ENCODE measurements around the gene MUC5AC. TPM values are rescaled to one million over a fixed set of nuclear protein-coding genes. Genes with fewer than 3 reads are reported as not detected.
"Not testable (repeated sequence)": the region's sequence is repeated elsewhere in the genome, so short reads cannot be mapped to it uniquely, and the experiment has no call there.

MUC5AC gene
- total RNA-seq, 1 donor from 2014 or later, result not detected

DNA sequence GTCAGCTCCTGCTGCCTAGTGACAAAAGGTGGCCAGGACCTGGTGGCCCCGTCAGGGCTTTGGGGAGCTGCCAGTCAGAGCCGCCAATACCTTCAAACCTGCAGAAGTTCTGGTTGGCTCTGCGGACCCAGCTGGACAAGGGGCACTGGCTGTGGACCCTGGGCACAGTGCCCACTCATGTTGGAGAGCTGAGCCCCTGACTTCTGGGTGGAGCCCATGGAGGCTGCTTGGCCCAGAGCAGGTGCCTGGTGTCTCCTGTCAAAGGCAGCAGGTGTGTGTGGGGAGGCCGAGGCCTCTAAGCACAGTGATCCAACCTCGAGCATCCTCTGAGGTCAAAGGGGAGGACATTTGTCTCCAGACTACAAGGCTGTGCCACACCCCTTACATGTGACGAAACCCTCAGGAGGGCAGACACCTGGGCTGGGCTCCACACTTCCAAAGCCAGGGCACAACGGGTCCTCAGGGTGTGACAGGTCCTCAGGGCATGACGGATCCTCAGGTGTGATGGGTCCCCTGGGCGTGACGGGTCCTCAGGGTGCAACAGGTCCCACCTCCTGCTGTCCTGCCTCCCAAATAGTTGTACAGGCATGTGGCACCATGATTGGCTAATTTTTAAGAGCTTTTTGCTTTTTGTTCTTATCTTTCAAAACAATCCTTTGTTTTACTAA, 46.1 kb upstream of the MUC5AC start:
- peaks cover 4% of the 10 kb centered on the region for H3K27me3 ChIP-seq (ENCODE audit: control insufficient read depth, insufficient read depth, low read length)
- no peak for DNase-seq (ENCODE audit: low read depth)
- no peaks in the 10 kb centered on the region for H3K36me3 ChIP-seq (ENCODE audit: control insufficient read depth, insufficient read depth, low read length)
- no peak overlapping the region for H3K4me3 ChIP-seq (ENCODE audit: low read depth, low read length)
- TF ChIP-seq, protein P1, sequence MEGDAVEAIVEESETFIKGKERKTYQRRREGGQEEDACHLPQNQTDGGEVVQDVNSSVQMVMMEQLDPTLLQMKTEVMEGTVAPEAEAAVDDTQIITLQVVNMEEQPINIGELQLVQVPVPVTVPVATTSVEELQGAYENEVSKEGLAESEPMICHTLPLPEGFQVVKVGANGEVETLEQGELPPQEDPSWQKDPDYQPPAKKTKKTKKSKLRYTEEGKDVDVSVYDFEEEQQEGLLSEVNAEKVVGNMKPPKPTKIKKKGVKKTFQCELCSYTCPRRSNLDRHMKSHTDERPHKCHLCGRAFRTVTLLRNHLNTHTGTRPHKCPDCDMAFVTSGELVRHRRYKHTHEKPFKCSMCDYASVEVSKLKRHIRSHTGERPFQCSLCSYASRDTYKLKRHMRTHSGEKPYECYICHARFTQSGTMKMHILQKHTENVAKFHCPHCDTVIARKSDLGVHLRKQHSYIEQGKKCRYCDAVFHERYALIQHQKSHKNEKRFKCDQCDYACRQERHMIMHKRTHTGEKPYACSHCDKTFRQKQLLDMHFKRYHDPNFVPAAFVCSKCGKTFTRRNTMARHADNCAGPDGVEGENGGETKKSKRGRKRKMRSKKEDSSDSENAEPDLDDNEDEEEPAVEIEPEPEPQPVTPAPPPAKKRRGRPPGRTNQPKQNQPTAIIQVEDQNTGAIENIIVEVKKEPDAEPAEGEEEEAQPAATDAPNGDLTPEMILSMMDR (IDR thresholded peaks at IDR 0.05; ENCODE audit: insufficient read depth, low read length, poor library complexity, severe bottlenecking), result no peak

DNA sequence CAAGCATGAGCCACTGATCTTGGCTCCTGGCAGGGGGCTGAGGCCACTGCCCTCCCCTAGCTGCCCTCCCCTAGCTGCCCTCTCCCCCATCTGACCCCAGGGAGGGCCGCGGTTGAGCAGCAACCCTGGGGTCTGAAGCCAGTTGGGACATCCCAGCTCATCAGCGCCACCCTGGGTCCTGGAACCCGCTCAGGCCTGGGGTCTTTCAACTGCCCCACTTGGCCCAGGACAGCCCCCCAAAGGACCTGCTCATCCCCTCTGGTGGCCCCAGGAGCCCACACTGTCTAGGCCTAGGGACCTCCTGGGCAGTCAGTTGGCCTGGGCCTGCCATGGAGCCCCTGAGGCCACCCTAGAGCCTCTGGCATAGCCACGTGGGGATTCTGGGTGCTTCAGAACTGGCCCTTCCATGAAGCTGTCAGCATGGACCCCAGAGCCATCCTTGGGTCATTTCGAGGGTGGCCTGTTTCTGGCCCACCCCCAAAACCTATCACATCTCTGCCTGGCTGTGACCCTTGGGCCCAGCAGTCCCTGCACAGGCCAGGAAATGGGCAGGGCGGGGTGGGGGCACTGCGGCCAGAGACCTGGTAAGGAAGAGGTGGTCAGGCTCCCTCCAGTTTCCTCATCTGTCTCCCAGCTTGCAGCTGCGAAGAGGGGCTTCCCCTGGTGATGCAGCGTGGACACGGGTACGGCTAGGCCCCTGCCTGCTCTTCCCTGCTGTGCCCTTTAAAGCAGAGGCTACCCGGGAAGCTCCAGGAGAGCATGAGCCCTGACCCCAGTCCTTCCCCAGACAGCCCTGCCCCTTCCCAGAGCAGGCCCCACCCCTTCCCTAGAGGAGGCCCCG, 45.2 kb upstream of the MUC5AC start:
- TF ChIP-seq, protein P1 (IDR thresholded peaks at IDR 0.05; ENCODE audit: insufficient read depth, low read length, poor library complexity, severe bottlenecking), result no peak
- no peak for DNase-seq (ENCODE audit: low read depth)
- Histone ChIP-seq H3K36me3 (ENCODE audit: control insufficient read depth, insufficient read depth, low read length) (no peaks in the 10 kb centered on the region), H3K27me3 (ENCODE audit: control insufficient read depth, insufficient read depth, low read length) (peaks cover 7% of the 10 kb centered on the region), H3K4me3 (ENCODE audit: low read depth, low read length) (no peak overlapping the region)

DNA sequence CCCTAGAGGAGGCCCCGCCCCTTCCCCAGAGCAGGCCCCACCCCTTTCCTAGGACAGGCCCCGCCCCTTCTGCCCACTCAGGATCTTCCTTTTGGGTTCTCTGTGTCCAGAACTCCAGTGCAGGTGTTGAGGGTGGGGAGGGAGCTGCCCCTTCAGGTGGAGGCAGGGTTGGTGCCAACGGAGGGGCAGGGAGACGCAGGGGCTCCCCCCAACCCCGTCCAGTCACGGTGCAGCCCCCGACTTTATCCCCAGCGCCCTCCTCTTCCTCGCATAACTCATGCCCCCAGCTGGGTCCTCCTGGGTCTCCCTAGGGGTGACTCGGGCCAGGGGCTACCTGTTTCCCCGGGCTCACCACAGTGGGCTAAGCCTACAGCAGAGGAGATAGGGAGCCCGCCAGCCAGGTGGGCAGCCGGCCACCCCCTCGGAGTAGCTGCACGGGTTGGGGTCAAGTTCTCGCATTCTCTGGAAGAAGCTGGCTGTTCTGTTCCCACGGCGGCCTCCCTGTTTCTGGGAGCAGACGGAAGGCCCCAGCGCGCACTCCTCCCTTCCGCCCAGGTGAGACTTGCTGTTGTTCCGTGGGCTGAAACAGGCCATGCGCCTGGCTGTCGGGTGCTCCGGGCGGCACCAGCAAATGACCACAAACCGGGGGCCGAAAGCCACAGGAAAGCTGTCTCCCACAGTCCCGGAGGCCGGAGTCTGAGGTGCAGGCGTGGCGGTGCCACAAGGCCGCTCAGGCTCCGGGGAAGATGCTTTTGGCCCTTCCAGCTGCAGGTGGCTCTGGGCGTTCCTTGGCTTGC, 44.1 kb upstream of the MUC5AC start:
- Histone ChIP-seq H3K27me3 (ENCODE audit: control insufficient read depth, insufficient read depth, low read length) (peaks cover 7% of the 10 kb centered on the region), H3K4me3 (ENCODE audit: low read depth, low read length) (no peak overlapping the region), H3K36me3 (ENCODE audit: control insufficient read depth, insufficient read depth, low read length) (no peaks in the 10 kb centered on the region)
- DNase-seq (ENCODE audit: low read depth), result no peak
- TF ChIP-seq, protein P1 (IDR thresholded peaks at IDR 0.05; ENCODE audit: insufficient read depth, low read length, poor library complexity, severe bottlenecking), result no peak

- not testable (repeated sequence) for H3K36me3 ChIP-seq (ENCODE audit: control insufficient read depth, insufficient read depth, low read length); DNase-seq (ENCODE audit: low read depth); H3K27me3 ChIP-seq (ENCODE audit: control insufficient read depth, insufficient read depth, low read length); H3K4me3 ChIP-seq (ENCODE audit: low read depth, low read length)
These were observed 42.5 kb upstream of the MUC5AC start for GRCh38 chr11:1115292-1115691.

- Histone ChIP-seq H3K4me3 (ENCODE audit: low read depth, low read length) (no peak overlapping the region), H3K27me3 (ENCODE audit: control insufficient read depth, insufficient read depth, low read length) (peaks cover 4% of the 10 kb centered on the region), H3K36me3 (ENCODE audit: control insufficient read depth, insufficient read depth, low read length) (no peaks in the 10 kb centered on the region)
- no peak for DNase-seq (ENCODE audit: low read depth)
- TF ChIP-seq, protein P1 (IDR thresholded peaks at IDR 0.05; ENCODE audit: insufficient read depth, low read length, poor library complexity, severe bottlenecking), result no peak
These were observed 41.6 kb upstream of the MUC5AC start for GRCh38 chr11:1116104-1116503.

Data from kidney epithelial cell (primary cell).